Suprapubic skin (tissue), 4 donors: ENCODE data around the gene BCKDK. TPM values are rescaled to one million over a fixed set of nuclear protein-coding genes. Genes with fewer than 3 reads are reported as not detected.

Source experiments
- DNase-seq, 2 donors: peaks; one replicate each; pipeline ENCODE4 v3.0.0-alpha.2; 2019; ENCODE audit warnings: low spot score in 2 of 2
- H3K27ac ChIP-seq: fragments of 200-600 bp; sonication (generic); one replicate; pipeline ENCODE4 v1.5.1; 2019
- H3K27me3 ChIP-seq: fragments of 200-600 bp; sonication (generic); one replicate; pipeline ENCODE4 v1.5.1; 2019
- H3K36me3 ChIP-seq: fragments of 200-600 bp; sonication (generic); one replicate; pipeline ENCODE4 v1.5.1; 2019
- H3K4me1 ChIP-seq: fragments of 200-600 bp; sonication (generic); one replicate; pipeline ENCODE4 v1.5.1; 2019
- H3K4me3 ChIP-seq: fragments of 200-600 bp; sonication (generic); one replicate; pipeline ENCODE4 v1.5.1; 2019; ENCODE audit warnings: mild to moderate bottlenecking
- H3K9me3 ChIP-seq: fragments of 200-600 bp; sonication (generic); one replicate; pipeline ENCODE4 v1.5.1; 2019
- CTCF ChIP-seq, 2 donors: fragments of 200-600 bp in 1 of 2; fragments of 450-650 bp in 1 of 2; sonication (generic) in 1 of 2; IDR thresholded peaks; one replicate each; pipeline ENCODE4 v1.5.1; 2016 to 2019; ENCODE audit warnings: antibody characterized with exemption in 2 of 2, mild to moderate bottlenecking in 1 of 2, moderate library complexity in 1 of 2
- EP300 ChIP-seq: sonication (generic); formaldehyde crosslinking; IDR thresholded peaks from one replicate; pipeline ENCODE4 v1.6.1; 2017; ENCODE audit warnings: antibody characterized with exemption
- POLR2A ChIP-seq, 2 donors: fragments of 450-650 bp; IDR thresholded peaks; one replicate each; pipeline ENCODE4 v1.6.1; 2017; ENCODE audit warnings: antibody characterized with exemption in 2 of 2, mild to moderate bottlenecking in 2 of 2, moderate library complexity in 2 of 2
- POLR2AphosphoS5 ChIP-seq, 3 donors: sonication (generic); formaldehyde crosslinking; IDR thresholded peaks; one replicate each; pipeline ENCODE4 v1.6.1; 2017; ENCODE audit warnings: antibody characterized with exemption in 3 of 3
- WGBS: methylation state at CpG from one replicate; pipeline ENCODE4 v1.1.5; 2018; 5-methylcytosine and 5-hydroxymethylcytosine counted together
- total RNA-seq, 4 donors: library from RNA; depleted of rRNA; stranded (reverse); fragments of >200 nt; gene quantifications; one replicate each; pipeline ENCODE4 v1.1.0, GENCODE V29; 2016

BCKDK gene
- total RNA-seq, 4 donors from 2014 or later, result 51.0 to 63.2 (median 58.2) TPM

- 85% methylated on average over 33 of the region's 56 CpGs for WGBS
- Histone ChIP-seq H3K4me3 (no peak overlapping the region), H3K9me3 (no peaks in the 10 kb centered on the region), H3K4me1 (peaks cover 16% of the 10 kb centered on the region), H3K36me3 (peaks cover 31% of the 10 kb centered on the region), H3K27me3 (no peaks in the 10 kb centered on the region), H3K27ac (peak overlapping the region; percentile 79)
- DNase-seq, result no peak
- no peak for TF ChIP-seq POLR2A (IDR thresholded peaks at IDR 0.05)
- TF ChIP-seq EP300, result no peak
- no peak for TF ChIP-seq CTCF (IDR thresholded peaks at IDR 0.05)
Observed at GRCh38 chr16:31063843-31064611, 44.2 kb upstream of the BCKDK start.

- no peak for DNase-seq
- Histone ChIP-seq H3K9me3 (no peaks in the 10 kb centered on the region), H3K36me3 (peaks cover 31% of the 10 kb centered on the region), H3K27ac (peak overlapping the region; percentile 79), H3K27me3 (no peaks in the 10 kb centered on the region), H3K4me3 (no peak overlapping the region), H3K4me1 (peaks cover 16% of the 10 kb centered on the region)
- 38% methylated on average over 4 of the region's 4 CpGs for WGBS
- TF ChIP-seq POLR2AphosphoS5 (IDR thresholded peaks at IDR 0.05), result peak in 1 of 3 donors; percentile 9
- TF ChIP-seq POLR2A (IDR thresholded peaks at IDR 0.05), result no peak
Observed at GRCh38 chr16:31064882-31065461, 43.2 kb upstream of the BCKDK start.

- no peak for DNase-seq
- 85% methylated on average over 3 of the region's 3 CpGs for WGBS
- Histone ChIP-seq H3K4me1 (peaks cover 30% of the 10 kb centered on the region), H3K9me3 (no peaks in the 10 kb centered on the region), H3K27ac (no peak overlapping the region), H3K4me3 (no peak overlapping the region), H3K27me3 (no peaks in the 10 kb centered on the region), H3K36me3 (peaks cover 10% of the 10 kb centered on the region)
- TF ChIP-seq CTCF (IDR thresholded peaks at IDR 0.05) (no peak), POLR2AphosphoS5 (IDR thresholded peaks at IDR 0.05) (no peak), EP300 (no peak)
Observed at GRCh38 chr16:31067342-31067741, 40.8 kb upstream of the BCKDK start.

- H3K27ac ChIP-seq, result peak overlapping the region; percentile 93
- H3K4me1 ChIP-seq, result peaks cover 36% of the 10 kb centered on the region
- WGBS, result 18% methylated on average over 4 of the region's 4 CpGs
- peak overlapping the region; percentile 91 for H3K4me3 ChIP-seq
- no peaks in the 10 kb centered on the region for H3K27me3 ChIP-seq
- TF ChIP-seq CTCF (IDR thresholded peaks at IDR 0.05), result no peak
- TF ChIP-seq EP300, result no peak
- TF ChIP-seq POLR2AphosphoS5 (IDR thresholded peaks at IDR 0.05), result no peak
- no peak for TF ChIP-seq POLR2A (IDR thresholded peaks at IDR 0.05)
- H3K9me3 ChIP-seq, result no peaks in the 10 kb centered on the region
- peaks cover 8% of the 10 kb centered on the region for H3K36me3 ChIP-seq
- no peak for DNase-seq
Observed at GRCh38 chr16:31071861-31072260, 36.3 kb upstream of the BCKDK start.

GRCh38 chr16:31072540-31073141 is 35.5 kb upstream of the BCKDK start:
- no peak for DNase-seq
- H3K4me3 ChIP-seq, result peak overlapping the region; percentile 91

More at GRCh38 chr16:31072540-31073141, 35.5 kb upstream of the BCKDK start:
- Histone ChIP-seq H3K36me3 (peaks cover 16% of the 10 kb centered on the region), H3K9me3 (no peaks in the 10 kb centered on the region), H3K27me3 (no peaks in the 10 kb centered on the region), H3K27ac (peak overlapping the region; percentile 93), H3K4me1 (peaks cover 36% of the 10 kb centered on the region)
- WGBS, result 2% methylated on average over 15 of the region's 27 CpGs
- TF ChIP-seq CTCF (IDR thresholded peaks at IDR 0.05), result no peak
- TF ChIP-seq POLR2AphosphoS5 (IDR thresholded peaks at IDR 0.05), result no peak
- no peak for TF ChIP-seq EP300
- no peak for TF ChIP-seq POLR2A (IDR thresholded peaks at IDR 0.05)
